HG02885 (cell line): ENCODE results near the gene BRWD1.
"Not testable (repeated sequence)": the region's sequence is repeated elsewhere in the genome, so short reads cannot be mapped to it uniquely, and the experiment has no call there.

Source experiments
- ATAC-seq: cut with Tn5 transposase; IDR thresholded peaks from one replicate; pipeline ENCODE4 v1.9.1; 2021; ENCODE audit warnings: mild to moderate bottlenecking; ENCODE audit not compliant: unreplicated experiment, poor library complexity

Gene BRWD1

GRCh38 chr21:39296891-39297290 is 16.5 kb downstream of the BRWD1 start:
- no peak for ATAC-seq

GRCh38 chr21:39288987-39289386 is 24.4 kb downstream of the BRWD1 start:
- ATAC-seq: no peak

- ATAC-seq: no peak
These were observed 30.5 kb downstream of the BRWD1 start for GRCh38 chr21:39282911-39283310.

- no peak for ATAC-seq
These were observed 31.6 kb downstream of the BRWD1 start for GRCh38 chr21:39281853-39282252.

GRCh38 chr21:39281207-39281606 is 32.2 kb downstream of the BRWD1 start:
- ATAC-seq: no peak

GRCh38 chr21:39269620-39270019 is 43.8 kb downstream of the BRWD1 start:
- no peak for ATAC-seq

- no peak for ATAC-seq
These were observed 47.8 kb downstream of the BRWD1 start for GRCh38 chr21:39265603-39266002.

GRCh38 chr21:39263372-39263771 is 50.1 kb downstream of the BRWD1 start:
- ATAC-seq: no peak

GRCh38 chr21:39258207-39258606 is 55.2 kb downstream of the BRWD1 start:
- no peak for ATAC-seq

GRCh38 chr21:39251326-39251725 is 62.1 kb downstream of the BRWD1 start:
- ATAC-seq: no peak

- ATAC-seq: no peak
These were observed 75.2 kb downstream of the BRWD1 start for GRCh38 chr21:39238275-39238674.

- ATAC-seq: no peak
These were observed 80.6 kb downstream of the BRWD1 start for GRCh38 chr21:39232861-39233291.

- ATAC-seq: no peak
These were observed 88.5 kb downstream of the BRWD1 start for GRCh38 chr21:39224930-39225329.

GRCh38 chr21:39221997-39222486 is 91.4 kb downstream of the BRWD1 start:
- no peak for ATAC-seq

- no peak for ATAC-seq
These were observed 92.0 kb downstream of the BRWD1 start for GRCh38 chr21:39221282-39221996.

GRCh38 chr21:39220875-39221274 is 92.6 kb downstream of the BRWD1 start:
- not testable (repeated sequence) for ATAC-seq

- no peak for ATAC-seq
These were observed 93.3 kb downstream of the BRWD1 start for GRCh38 chr21:39220150-39220549.

GRCh38 chr21:39218082-39218409 is 95.4 kb downstream of the BRWD1 start:
- ATAC-seq: no peak

GRCh38 chr21:39217356-39218081 is 95.9 kb downstream of the BRWD1 start:
- no peak for ATAC-seq

- no peak for ATAC-seq
These were observed 97.1 kb downstream of the BRWD1 start for GRCh38 chr21:39216290-39216689.

GRCh38 chr21:39215078-39215477 is 98.4 kb downstream of the BRWD1 start:
- no peak for ATAC-seq

GRCh38 chr21:39209334-39209688 is 104.1 kb downstream of the BRWD1 start:
- ATAC-seq: no peak
